Peyer's patch (tissue), 4 donors: Measurements from ENCODE around the gene CUL3. TPM values are rescaled to one million over a fixed set of nuclear protein-coding genes. Genes with fewer than 3 reads are reported as not detected.
A peak's percentile ranks its signal among the peaks of the same experiment; 100 is the strongest.
"Not testable (repeated sequence)": the region's sequence is repeated elsewhere in the genome, so short reads cannot be mapped to it uniquely, and the experiment has no call there.

Experiments used
- DNase-seq, 3 donors: peaks; one replicate each; pipeline ENCODE4 v3.0.0-alpha.2; 2017 to 2019
- H3K27ac ChIP-seq, 4 donors: fragments of 200-600 bp; sonication (generic); one replicate each; pipeline ENCODE4 v1.5.1; 2016 to 2019
- H3K27me3 ChIP-seq, 2 donors: fragments of 200-600 bp; sonication (generic); one replicate each; pipeline ENCODE4 v1.5.1; 2019
- H3K36me3 ChIP-seq, 3 donors: fragments of 200-600 bp; sonication (generic); one replicate each; pipeline ENCODE4 v1.5.1; 2016 to 2019
- H3K4me1 ChIP-seq, 4 donors: fragments of 200-600 bp; sonication (generic); one replicate each; pipeline ENCODE4 v1.5.1; 2016 to 2019
- H3K4me3 ChIP-seq, 4 donors: fragments of 200-600 bp; sonication (generic); 1 replicate in 3 of 4; 2 replicates in 1 of 4; pipeline ENCODE4 v1.5.1; 2016 to 2019; ENCODE audit warnings: mild to moderate bottlenecking in 1 of 4
- H3K9me3 ChIP-seq, 4 donors: fragments of 200-600 bp; sonication (generic); one replicate each; pipeline ENCODE4 v1.5.1; 2016 to 2019; ENCODE audit warnings: mild to moderate bottlenecking in 1 of 4
- POLR2A ChIP-seq, 2 donors: fragments of 450-650 bp; IDR thresholded peaks; one replicate each; pipeline ENCODE4 v1.5.1; 2017; ENCODE audit warnings: antibody characterized with exemption in 2 of 2, mild to moderate bottlenecking in 2 of 2, moderate library complexity in 2 of 2
- total RNA-seq, 4 donors: library from RNA; depleted of rRNA; stranded (reverse); fragments of >200 nt; gene quantifications; one replicate each; pipeline ENCODE4 v1.1.0, GENCODE V29; 2016
- TF ChIP-seq, protein P1 (sequence below), 6 experiments: fragments of 450-650 bp in 4 of 6; fragments of 200-600 bp in 2 of 6; sonication (generic) in 1 of 6; IDR thresholded peaks; one replicate each; pipeline ENCODE4 v1.5.1; 2017 to 2019; ENCODE audit warnings: antibody characterized with exemption in 6 of 6, mild to moderate bottlenecking in 3 of 6, moderate library complexity in 1 of 6

CUL3 gene
- total RNA-seq, 4 donors from 2014 or later = 40.5 to 96.6 (median 77.1) TPM

- H3K9me3 ChIP-seq = no peaks in the 10 kb centered on the region
- no peaks in the 10 kb centered on the region for H3K36me3 ChIP-seq
- TF ChIP-seq POLR2A (IDR thresholded peaks at IDR 0.05) = no peak
- TF ChIP-seq, protein P1, sequence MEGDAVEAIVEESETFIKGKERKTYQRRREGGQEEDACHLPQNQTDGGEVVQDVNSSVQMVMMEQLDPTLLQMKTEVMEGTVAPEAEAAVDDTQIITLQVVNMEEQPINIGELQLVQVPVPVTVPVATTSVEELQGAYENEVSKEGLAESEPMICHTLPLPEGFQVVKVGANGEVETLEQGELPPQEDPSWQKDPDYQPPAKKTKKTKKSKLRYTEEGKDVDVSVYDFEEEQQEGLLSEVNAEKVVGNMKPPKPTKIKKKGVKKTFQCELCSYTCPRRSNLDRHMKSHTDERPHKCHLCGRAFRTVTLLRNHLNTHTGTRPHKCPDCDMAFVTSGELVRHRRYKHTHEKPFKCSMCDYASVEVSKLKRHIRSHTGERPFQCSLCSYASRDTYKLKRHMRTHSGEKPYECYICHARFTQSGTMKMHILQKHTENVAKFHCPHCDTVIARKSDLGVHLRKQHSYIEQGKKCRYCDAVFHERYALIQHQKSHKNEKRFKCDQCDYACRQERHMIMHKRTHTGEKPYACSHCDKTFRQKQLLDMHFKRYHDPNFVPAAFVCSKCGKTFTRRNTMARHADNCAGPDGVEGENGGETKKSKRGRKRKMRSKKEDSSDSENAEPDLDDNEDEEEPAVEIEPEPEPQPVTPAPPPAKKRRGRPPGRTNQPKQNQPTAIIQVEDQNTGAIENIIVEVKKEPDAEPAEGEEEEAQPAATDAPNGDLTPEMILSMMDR (IDR thresholded peaks at IDR 0.05) = no peak
- H3K27me3 ChIP-seq = no peaks in the 10 kb centered on the region
- DNase-seq = no peak
- peak overlapping the region in 1 of 4 donors; percentile 71 for H3K27ac ChIP-seq
- no peak overlapping the region for H3K4me3 ChIP-seq
- H3K4me1 ChIP-seq = peaks cover 0 to 30% (median 13%) of the 10 kb centered on the region in 4 donors
These were observed 66.2 kb downstream of the CUL3 start for GRCh38 chr2:224518806-224519580.

DNA sequence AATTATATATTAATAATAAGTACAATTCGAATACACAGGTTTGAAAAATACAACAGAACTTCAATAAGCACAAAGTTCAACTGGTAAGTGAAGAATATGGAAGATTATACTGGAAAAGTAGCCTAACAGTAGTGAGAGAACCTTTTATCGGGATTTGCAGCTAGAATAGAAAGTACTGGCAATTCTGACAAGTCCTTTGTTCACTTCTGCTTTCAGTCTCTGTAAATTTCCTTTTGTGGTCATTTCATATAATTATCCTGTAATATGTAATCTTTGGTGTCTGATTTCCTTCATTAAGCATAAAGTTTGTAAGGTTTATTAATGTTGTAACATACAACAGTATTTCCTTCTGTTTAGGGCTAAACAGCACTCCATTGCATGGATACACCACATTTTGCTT is 67.2 kb downstream of the CUL3 start:
- Histone ChIP-seq H3K36me3 (peaks cover 0 to 1% (median 0%) of the 10 kb centered on the region in 3 donors), H3K9me3 (no peaks in the 10 kb centered on the region), H3K27me3 (no peaks in the 10 kb centered on the region), H3K4me3 (no peak overlapping the region), H3K27ac (peak overlapping the region in 1 of 4 donors; percentile 71), H3K4me1 (peaks cover 0 to 27% (median 10%) of the 10 kb centered on the region in 4 donors)
- DNase-seq = no peak
- TF ChIP-seq POLR2A (IDR thresholded peaks at IDR 0.05) = no peak
- TF ChIP-seq, protein P1 (IDR thresholded peaks at IDR 0.05) = no peak

DNA sequence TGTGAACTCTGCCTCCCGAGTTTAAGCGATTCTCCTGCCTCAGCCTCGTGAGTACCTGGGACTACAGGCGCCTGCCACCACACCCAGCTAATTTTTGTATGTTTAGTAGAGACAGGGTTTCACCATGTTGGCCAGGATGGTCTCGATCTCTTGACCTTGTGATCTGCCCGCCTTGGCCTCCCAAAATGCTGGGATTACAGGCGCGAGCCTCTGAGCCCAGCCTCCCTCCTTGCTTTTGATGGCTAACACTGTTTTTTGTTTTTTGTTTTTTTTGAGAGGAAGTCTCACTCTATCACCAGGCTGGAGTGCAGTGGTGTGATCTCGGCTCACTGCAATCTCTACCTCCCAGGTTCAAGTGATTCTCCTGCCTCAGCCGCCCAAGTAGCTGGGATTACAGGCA is 68.8 kb downstream of the CUL3 start:
- Histone ChIP-seq H3K4me1 (peaks cover 0 to 27% (median 8%) of the 10 kb centered on the region in 4 donors), H3K36me3 (peaks cover 0 to 11% (median 0%) of the 10 kb centered on the region in 3 donors)
- not testable (repeated sequence) for H3K27ac ChIP-seq, H3K4me3 ChIP-seq, H3K9me3 ChIP-seq, DNase-seq, H3K27me3 ChIP-seq

DNA sequence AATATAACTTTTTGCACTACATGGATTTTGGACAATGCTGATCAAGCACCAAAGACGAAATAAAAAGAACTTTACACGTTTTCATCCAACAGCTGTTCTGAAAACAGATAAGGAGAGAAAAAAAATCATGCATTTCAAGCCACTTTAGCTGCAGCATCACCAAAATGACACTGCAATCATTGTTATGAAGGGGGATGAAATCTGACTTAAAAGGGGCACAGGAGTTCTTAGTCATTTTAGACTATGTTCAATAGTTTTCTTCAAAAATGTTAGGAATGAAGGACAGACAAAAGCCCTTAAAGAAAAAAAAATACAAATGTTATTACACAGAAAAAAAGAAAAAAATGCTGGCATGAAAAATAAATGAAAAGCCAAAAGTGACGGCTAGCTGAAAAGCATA is 71.2 kb downstream of the CUL3 start:
- Histone ChIP-seq H3K4me1 (peaks cover 0 to 13% (median 2%) of the 10 kb centered on the region in 4 donors), H3K4me3 (no peak overlapping the region), H3K36me3 (peaks cover 0 to 11% (median 0%) of the 10 kb centered on the region in 3 donors), H3K27ac (no peak overlapping the region), H3K9me3 (no peaks in the 10 kb centered on the region), H3K27me3 (no peaks in the 10 kb centered on the region)
- no peak for DNase-seq
- TF ChIP-seq, protein P1 (IDR thresholded peaks at IDR 0.05) = no peak
- no peak for TF ChIP-seq POLR2A (IDR thresholded peaks at IDR 0.05)

GRCh38 chr2:224507789-224508188 is 77.4 kb downstream of the CUL3 start:
- Histone ChIP-seq H3K36me3 (peaks cover 0 to 48% (median 0%) of the 10 kb centered on the region in 3 donors), H3K27ac (no peak overlapping the region), H3K9me3 (no peaks in the 10 kb centered on the region), H3K27me3 (no peaks in the 10 kb centered on the region), H3K4me3 (no peak overlapping the region), H3K4me1 (no peaks in the 10 kb centered on the region)
- TF ChIP-seq, protein P1 (IDR thresholded peaks at IDR 0.05) = no peak
- TF ChIP-seq POLR2A (IDR thresholded peaks at IDR 0.05) = no peak
- no peak for DNase-seq

GRCh38 chr2:224506494-224506893 is 78.7 kb downstream of the CUL3 start:
- no peak for DNase-seq
- Histone ChIP-seq H3K4me1 (no peaks in the 10 kb centered on the region), H3K27me3 (no peaks in the 10 kb centered on the region), H3K4me3 (no peak overlapping the region), H3K36me3 (peaks cover 0 to 41% (median 0%) of the 10 kb centered on the region in 3 donors), H3K27ac (no peak overlapping the region), H3K9me3 (no peaks in the 10 kb centered on the region)
- TF ChIP-seq POLR2A (IDR thresholded peaks at IDR 0.05) = no peak
- TF ChIP-seq, protein P1 (IDR thresholded peaks at IDR 0.05) = no peak
